ENCODE results near the gene EPHA4.

DNA sequence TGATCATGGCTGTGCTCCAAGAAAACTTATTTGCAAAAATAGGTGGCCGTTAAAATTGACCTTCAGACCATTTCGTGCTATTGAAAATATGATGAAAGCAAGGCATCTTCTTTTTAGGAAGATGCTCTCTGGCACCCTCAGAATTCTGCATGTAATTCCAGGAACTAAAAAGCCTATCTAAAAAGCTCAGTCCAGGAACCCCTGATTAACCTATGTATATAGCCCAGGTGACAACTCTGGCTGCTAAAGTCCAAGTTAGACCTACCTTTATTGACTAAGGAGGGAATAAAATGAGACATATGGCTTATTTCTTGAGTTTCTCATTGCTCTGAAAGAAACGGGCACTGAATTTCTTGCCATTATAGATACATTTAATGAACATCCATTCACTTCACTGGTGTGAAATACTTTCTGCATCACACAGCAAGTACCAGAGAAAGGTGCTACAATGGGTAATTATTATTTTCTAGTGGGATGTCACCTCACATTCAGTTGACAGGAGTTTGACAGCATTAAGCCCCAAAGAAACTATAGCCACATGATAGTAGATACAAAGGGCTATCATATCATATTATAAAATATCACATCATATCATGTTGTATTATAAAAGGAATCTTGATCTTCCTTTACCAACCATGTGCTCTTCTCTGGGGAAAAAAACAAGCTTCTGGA, 83.8 kb downstream of the EPHA4 start:
- TF ChIP-seq EZH2 (IDR thresholded peaks at IDR 0.05; ENCODE audit: insufficient read depth, low read length), result no peak
- TF ChIP-seq, protein P1, sequence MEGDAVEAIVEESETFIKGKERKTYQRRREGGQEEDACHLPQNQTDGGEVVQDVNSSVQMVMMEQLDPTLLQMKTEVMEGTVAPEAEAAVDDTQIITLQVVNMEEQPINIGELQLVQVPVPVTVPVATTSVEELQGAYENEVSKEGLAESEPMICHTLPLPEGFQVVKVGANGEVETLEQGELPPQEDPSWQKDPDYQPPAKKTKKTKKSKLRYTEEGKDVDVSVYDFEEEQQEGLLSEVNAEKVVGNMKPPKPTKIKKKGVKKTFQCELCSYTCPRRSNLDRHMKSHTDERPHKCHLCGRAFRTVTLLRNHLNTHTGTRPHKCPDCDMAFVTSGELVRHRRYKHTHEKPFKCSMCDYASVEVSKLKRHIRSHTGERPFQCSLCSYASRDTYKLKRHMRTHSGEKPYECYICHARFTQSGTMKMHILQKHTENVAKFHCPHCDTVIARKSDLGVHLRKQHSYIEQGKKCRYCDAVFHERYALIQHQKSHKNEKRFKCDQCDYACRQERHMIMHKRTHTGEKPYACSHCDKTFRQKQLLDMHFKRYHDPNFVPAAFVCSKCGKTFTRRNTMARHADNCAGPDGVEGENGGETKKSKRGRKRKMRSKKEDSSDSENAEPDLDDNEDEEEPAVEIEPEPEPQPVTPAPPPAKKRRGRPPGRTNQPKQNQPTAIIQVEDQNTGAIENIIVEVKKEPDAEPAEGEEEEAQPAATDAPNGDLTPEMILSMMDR (IDR thresholded peaks at IDR 0.05; ENCODE audit: insufficient read depth, low read depth, low read length), result no peak
